GM13977 (cell line): ENCODE results near the gene GRWD1.
A peak's percentile ranks its signal among the peaks of the same experiment; 100 is the strongest.

Experiments
- DNase-seq: peaks from one replicate; pipeline ENCODE4 v3.0.0; 2012; ENCODE audit warnings: low spot score
- in situ Hi-C: fragments of 300-500 bp; cut with MboI; formaldehyde crosslinking; loops from one replicate; pipeline ENCODE4 v1.12.0; 2022; ENCODE audit warnings: low sequenced_read_pairs, low pct_unique_long_range_greater_than_20kb, mixed read lengths, inconsistent platforms; ENCODE audit not compliant: unreplicated experiment
- TF ChIP-seq, protein P1 (sequence below): IDR thresholded peaks from 2 replicates; pipeline ENCODE4 v1.5.1; 2012; ENCODE audit warnings: mild to moderate bottlenecking, control low read depth; ENCODE audit not compliant: insufficient read depth; ENCODE audit errors: extremely low read depth, missing control alignments

The GRWD1 gene

DNA sequence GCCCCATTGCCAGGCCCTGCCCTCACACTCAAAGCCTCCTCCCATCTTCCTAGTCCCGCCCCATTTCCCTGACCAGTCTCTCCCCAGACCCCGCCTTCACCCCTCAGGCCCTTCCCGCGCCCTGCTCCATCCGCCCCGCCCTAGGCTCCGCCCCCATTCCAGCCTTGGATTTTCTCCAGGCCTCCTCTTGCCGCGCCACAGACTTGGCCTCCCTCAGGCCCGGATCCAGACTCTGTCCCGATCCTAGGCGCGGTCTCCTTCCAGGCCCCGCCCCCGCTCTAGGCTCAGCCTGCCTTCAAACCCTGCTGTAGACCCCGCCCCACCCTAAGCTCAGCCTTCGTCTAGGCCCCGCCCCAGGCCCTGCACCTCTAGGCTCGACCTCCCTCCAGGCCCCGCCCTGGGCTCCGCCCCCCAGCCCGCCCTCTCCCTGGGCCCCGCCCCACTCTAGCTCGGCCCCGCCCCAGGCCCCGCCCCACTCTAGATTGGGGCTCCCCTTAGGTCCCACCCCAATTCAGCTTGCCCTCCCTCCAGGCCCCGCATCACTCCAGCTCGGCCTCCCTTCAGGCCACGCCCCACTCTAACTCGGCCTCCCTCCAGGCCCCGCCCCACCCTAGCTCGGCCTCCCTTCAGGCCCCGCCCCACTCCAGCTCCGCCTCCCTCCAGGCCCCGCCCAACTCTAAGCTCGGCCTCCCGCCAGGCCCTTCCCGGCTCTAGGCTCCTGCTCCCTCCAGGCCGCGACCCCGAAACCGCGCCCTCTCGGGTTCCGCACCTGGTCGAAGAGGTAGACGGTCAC, 47.3 kb downstream of the GRWD1 start:
- in situ Hi-C loops, result no loop called here
- TF ChIP-seq, protein P1, sequence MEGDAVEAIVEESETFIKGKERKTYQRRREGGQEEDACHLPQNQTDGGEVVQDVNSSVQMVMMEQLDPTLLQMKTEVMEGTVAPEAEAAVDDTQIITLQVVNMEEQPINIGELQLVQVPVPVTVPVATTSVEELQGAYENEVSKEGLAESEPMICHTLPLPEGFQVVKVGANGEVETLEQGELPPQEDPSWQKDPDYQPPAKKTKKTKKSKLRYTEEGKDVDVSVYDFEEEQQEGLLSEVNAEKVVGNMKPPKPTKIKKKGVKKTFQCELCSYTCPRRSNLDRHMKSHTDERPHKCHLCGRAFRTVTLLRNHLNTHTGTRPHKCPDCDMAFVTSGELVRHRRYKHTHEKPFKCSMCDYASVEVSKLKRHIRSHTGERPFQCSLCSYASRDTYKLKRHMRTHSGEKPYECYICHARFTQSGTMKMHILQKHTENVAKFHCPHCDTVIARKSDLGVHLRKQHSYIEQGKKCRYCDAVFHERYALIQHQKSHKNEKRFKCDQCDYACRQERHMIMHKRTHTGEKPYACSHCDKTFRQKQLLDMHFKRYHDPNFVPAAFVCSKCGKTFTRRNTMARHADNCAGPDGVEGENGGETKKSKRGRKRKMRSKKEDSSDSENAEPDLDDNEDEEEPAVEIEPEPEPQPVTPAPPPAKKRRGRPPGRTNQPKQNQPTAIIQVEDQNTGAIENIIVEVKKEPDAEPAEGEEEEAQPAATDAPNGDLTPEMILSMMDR, result no peak

DNA sequence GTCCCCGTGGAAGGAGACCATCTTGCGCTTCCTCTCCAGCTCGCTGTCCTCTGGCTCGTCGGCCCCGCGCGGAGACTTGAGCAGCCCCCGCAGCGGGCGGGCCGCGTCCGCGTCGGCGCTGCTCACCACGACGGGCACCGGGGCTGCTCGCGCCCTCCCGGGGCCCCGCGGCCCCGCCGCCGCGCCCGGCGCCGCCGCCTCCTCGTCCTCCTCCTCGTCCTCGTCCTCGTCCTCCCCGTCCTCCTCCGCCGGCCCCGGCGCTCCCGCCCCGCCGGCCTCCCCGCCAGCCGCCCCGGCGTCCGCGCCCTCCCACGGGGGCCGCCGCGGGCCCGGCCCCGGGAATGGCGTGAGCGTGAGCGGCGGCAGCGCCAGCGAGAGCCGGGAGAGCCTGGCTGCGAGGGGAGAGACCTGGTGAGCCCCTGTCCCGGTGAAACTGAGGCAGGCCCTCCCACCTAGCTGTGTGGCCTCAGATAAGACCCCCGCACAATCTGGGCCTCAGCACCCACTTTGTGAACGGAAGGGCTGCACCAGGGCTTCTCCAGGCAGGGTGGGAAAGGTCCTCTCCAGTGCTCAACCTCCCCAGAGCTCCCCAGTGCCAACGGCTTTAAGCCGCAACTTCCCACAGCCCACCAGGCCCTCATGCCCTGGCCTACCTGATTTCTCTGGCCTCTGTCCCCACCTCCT, 48.1 kb downstream of the GRWD1 start:
- DNase-seq, result no peak
- TF ChIP-seq, protein P1, result no peak
- in situ Hi-C loops, result no loop called here

More for the DNA sequence above, 47.3 kb downstream of the GRWD1 start:
- DNase-seq, result peak; percentile 98

DNA sequence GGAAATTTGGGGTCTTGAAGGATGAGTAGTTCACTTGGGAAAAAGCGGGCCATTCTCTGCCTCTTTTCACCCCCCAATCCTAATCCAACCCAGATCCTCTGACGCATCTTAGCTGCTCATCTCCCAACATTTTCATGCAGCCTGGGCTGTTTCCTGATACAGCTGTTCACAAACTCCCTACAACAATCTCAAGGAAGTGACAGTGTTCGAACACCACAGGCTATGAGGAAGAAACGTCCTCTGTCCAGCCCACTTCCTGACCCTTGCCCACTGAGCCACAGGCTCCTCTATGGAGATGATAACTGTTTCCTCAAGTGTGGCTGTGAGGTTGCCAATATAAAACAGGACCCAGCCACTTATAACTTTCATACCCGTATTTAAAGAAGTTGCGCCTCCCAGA, 49.6 kb downstream of the GRWD1 start:
- in situ Hi-C loops, result no loop called here
- DNase-seq, result no peak

DNA sequence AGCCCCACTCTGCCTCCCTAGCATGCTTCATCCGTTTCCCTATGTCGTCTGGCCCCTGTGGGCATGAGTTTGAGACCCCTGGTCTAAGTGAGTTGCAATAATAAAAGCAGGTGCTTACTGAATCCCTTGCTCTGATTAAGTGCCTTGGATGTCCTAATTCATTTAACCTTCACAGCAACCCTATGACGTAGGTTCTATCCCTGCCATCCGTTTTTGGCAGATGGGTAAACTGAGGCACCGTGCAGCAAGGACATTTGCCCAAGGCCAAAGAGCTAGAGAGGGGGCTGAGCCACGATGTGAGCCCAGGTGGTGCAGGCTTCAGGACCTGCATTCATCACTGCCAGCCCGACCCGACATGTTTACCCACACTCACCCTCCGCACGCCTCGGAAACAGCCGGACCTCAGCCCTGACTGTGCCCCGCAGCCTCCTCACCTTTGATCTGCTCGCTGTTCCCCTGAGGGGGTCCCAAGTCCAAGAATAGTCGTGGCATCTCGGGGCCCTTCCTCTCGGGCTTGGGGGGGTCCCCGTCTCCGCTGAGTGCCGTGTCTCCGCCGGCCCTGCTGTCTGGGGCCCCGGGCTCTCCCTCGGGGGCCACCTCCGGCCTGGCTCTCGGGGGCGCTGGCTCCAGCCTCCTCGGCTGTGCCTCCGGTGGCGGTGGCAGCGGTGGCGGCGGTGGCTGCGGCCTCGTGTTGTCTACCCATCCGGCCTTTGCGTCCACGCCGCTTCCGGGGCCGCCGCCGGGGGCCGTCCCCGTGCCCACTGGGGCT, 51.4 kb downstream of the GRWD1 start:
- no peak for DNase-seq
- in situ Hi-C loops, result no loop called here
- TF ChIP-seq, protein P1, result no peak

More for the DNA sequence above, 49.6 kb downstream of the GRWD1 start:
- TF ChIP-seq, protein P1, result no peak

DNA sequence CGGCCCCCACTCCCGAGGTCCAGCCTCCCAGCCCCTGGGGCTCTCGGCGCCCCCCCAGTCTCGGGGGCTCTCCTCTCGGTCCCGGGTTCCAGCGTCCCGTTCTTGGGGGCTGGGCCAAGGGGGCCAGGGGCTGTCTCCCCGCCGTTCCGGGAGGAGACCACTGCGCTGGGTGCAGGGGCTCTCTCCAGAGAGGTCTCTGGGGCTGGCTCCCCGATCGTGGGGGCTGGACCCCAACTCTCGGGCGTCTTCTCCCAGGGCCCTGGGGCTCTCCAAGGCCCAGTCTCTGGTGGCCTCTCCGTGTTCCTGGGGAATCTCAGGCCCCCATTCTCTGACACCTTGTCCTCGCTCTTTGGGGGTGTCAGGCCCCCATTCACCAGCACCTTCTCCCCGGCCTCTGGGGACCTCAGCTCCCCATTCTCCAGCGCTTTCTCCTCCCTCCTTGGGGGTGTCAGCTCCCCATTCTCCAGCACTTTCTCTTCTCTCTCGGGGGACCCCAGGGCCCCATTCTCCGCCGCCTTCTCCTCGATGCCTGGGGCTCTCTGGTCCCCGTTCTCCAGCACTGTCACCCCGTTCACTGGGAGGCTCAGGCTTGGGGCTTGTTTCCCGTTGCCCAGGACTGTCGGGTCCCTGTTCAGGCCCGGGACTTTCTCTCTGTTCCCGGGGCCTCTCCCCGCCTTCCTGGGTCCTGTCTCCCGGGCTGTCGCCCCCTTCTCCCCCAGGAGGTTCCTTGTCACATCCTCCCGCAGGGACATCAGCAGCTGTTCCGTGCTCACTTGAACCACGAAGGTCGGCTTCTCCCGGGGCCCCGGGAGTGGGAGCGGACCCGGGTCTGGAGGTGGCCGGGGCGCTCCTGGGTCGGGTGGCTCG, 52.2 kb downstream of the GRWD1 start:
- in situ Hi-C loops, result no loop called here
- DNase-seq, result no peak
- TF ChIP-seq, protein P1, result no peak
